ENCODE data around the gene LIF.

LIF gene

GRCh38 chr22:30289141-30289979 lies 42.8 kb upstream of the LIF start, which contains the start of gene CASTOR1 (continued):
- TF ChIP-seq ZNF518A (tag by site-specific recombination; conservative IDR thresholded peaks at IDR 0.05; ENCODE audit: low read depth): no peak
- TF ChIP-seq ATF2 (tag by site-specific recombination; IDR thresholded peaks at IDR 0.05; ENCODE audit: low read depth): no peak
- TF ChIP-seq ZNF777 (tag by site-specific recombination; IDR thresholded peaks at IDR 0.05; ENCODE audit: borderline replicate concordance): no peak
- peak; percentile 96 for TF ChIP-seq KLF9 (tag by site-specific recombination; IDR thresholded peaks at IDR 0.05; ENCODE audit: low read depth)
- TF ChIP-seq PRDM10 (tag by site-specific recombination; IDR thresholded peaks at IDR 0.05): no peak
- no peak for TF ChIP-seq REST (tag by site-specific recombination; IDR thresholded peaks at IDR 0.05)
- peak; percentile 74 for TF ChIP-seq ZNF692 (tag by site-specific recombination; IDR thresholded peaks at IDR 0.05)
- no peak for TF ChIP-seq ZNF112 (tag by site-specific recombination; IDR thresholded peaks at IDR 0.05)
- no peak for TF ChIP-seq SETDB1 (IDR thresholded peaks at IDR 0.05; ENCODE audit: insufficient read length, low read length)
- no peak for TF ChIP-seq ELK4 (IDR thresholded peaks at IDR 0.05; ENCODE audit: borderline replicate concordance, low read depth, low read length)
- TF ChIP-seq REPIN1 (tag by site-specific recombination; IDR thresholded peaks at IDR 0.05; ENCODE audit: low read depth): no peak
- TF ChIP-seq HIC1 (tag by site-specific recombination; IDR thresholded peaks at IDR 0.05): no peak
- TF ChIP-seq KLF8 (tag by site-specific recombination; IDR thresholded peaks at IDR 0.05): peak; percentile 96
- TF ChIP-seq ZNF146 (tag by site-specific recombination; IDR thresholded peaks at IDR 0.05): no peak
- TF ChIP-seq MZF1 (tag by site-specific recombination; IDR thresholded peaks at IDR 0.05; ENCODE audit: borderline replicate concordance): no peak
- no peak for TF ChIP-seq ZNF488 (tag by site-specific recombination; IDR thresholded peaks at IDR 0.05)
- TF ChIP-seq ZNF701 (tag by site-specific recombination; IDR thresholded peaks at IDR 0.05): no peak

All from HEK293 (cell line).